Activated CD4-positive, CD25-positive, alpha-beta regulatory T cell treated with anti-CD3 and anti-CD28 coated beads, Interleukin-2, amount 50 U/mL, for 72 hours (primary cell): ENCODE data around the gene IGSF11.
"Not testable (repeated sequence)": the region's sequence is repeated elsewhere in the genome, so short reads cannot be mapped to it uniquely, and the experiment has no call there.

Experiments
- DNase-seq: peaks from one replicate; pipeline ENCODE4 v3.0.0; 2021

IGSF11 gene, protein sequence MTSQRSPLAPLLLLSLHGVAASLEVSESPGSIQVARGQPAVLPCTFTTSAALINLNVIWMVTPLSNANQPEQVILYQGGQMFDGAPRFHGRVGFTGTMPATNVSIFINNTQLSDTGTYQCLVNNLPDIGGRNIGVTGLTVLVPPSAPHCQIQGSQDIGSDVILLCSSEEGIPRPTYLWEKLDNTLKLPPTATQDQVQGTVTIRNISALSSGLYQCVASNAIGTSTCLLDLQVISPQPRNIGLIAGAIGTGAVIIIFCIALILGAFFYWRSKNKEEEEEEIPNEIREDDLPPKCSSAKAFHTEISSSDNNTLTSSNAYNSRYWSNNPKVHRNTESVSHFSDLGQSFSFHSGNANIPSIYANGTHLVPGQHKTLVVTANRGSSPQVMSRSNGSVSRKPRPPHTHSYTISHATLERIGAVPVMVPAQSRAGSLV

DNA sequence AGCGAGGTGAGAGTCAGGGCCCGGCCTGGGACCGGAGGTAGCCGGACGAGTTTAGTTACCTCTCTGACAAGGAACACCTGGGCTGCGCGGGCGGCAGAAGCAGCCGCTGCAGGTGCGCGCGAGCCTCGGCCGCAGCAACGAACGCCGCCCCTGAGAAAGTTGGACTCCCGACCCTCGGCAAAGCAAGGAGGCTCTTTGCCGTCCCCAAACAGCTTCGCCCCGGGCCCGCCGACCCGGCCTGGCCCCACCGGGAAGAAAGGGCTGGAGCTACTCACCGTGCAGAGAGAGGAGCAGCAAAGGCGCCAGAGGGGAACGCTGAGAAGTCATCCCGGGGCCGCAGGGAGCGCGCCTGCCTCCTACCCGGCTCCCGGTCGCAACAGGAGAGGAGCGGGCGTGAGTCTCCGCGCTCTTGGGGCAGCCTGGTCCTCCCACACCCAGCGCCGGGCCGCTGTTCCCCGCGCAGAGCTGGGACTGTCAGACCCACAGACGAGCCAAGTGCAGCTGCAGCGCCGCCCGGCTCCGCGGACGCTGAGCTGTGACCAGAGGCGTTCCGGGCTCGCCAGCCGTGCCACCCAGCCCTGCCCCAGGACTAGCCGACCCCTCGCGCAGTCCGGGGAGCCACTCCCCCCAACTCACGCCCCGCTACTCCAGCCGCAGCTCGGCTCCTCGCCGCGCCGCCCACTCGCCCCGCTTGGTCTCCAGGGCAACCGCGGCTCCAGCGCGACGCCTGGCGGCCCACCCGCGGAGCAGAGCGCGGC, at the start of gene IGSF11:
TSS of gene IGSF11 (minus strand) at position 591 of the 758 bp plus-strand sequence. CDS start at position 327, 264 bp downstream.
- peak; percentile 51 for DNase-seq

DNA sequence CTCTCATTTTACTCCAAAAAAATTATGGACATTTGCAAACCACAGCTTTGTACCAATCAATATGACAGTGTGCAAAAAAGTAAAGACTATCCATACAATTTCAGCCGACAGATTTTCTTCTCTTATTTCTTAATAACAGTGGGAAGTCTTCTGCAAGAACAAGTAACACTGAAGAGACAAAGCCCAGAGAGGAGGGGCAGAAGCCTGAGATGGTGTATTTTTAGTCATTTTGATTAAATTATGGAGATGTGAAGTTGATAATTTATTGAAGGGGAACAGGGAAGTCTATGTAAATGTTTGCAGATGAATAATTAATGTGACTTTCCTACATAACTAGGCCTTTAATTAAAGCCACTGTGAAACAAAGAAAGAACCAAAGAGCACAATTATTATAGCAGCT, 45.7 kb upstream of the IGSF11 start:
- DNase-seq, result no peak

DNA sequence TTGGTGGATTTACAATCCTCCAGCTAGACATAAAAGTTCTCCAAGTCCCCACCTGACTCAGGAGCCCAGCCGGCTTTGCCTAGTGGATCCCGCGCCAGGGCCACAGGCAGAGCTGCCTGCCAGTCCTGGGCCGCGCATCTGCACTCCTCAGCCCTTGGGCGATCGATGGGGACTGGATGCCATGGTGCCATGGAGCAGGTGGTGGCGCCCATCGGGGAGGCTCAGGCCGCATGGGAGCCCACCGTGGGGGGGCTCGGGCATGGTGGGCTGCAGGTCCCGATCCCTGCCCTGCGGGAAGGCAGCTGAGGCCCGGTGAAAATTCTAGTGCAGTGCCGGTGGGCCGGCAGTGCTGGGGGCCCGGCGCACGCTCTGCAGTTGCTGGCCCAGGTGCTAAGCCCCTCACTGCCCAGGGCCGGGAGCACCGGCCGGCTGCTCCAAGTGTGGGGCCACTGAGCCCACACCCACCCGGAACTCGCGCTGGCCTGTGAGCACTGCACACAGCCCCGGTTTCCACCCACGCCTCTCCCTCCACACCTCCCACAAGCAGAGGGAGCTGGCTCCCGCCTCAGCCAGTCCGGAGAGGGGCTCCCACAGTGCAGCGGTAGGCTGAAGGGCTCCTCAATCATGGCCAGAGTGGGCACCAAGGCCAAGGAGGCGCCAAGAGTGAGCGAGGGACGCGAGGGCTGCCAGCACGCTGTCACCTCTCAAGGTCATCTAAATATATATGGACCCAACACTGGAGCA, 38.8 kb upstream of the IGSF11 start:
- no peak for DNase-seq

DNA sequence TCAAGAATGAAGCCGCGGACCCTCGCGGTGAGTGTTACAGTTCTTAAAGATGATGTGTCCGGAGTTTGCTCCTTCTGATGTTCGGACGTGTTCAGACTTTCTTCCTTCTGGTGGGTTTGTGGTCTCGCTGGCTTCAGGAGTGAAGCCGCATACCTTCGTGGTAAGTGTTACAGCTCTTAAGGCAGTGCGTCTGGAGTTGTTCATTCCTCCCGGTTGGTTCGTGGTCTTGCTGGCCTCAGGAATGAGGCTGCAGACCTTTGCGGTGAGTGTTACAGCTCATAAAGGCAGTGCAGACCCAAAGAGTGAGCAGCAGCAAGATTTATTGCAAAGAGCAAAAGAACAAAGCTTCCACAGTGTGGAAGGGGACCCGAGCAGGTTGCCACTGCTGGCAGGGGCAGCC, 37.8 kb upstream of the IGSF11 start:
- DNase-seq, result not testable (repeated sequence)

DNA sequence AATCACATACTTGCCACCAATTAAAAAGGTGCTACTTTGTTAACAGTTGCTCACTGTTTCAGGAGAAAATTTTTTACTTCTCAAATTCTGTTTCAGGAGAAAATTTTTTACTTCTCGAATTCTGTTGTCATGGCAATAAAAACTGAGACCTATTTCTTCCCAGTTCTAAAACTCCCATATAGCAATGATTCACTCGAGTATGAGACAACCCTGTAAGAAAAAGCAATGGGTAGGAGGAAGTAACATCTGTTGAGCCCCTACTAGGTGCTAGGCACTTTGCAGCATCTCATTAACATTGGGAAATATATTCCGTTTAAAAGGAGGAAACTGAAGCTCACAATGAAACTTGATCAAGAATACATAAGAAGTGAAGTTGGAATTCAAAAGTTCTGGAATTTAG, 35.1 kb upstream of the IGSF11 start:
- no peak for DNase-seq

DNA sequence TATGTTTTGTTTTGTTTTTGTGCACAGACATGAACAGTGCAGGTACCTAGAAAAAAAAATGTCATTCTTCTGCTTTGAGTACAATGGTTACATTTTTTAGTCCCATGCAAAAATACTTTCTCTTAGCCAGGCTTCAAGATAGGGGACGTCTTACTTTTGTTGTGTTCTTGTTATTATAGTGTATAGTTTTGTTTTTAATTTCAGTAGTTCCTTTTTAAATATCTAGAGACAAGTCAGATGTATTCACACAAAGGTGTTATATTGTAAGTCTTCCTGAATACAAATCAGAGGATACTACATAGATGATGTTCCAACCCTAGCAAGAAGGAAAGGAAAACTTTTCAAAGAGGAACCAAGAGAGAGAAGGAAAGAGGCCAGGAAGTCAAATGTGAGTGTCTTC, 28.8 kb upstream of the IGSF11 start:
- no peak for DNase-seq

DNA sequence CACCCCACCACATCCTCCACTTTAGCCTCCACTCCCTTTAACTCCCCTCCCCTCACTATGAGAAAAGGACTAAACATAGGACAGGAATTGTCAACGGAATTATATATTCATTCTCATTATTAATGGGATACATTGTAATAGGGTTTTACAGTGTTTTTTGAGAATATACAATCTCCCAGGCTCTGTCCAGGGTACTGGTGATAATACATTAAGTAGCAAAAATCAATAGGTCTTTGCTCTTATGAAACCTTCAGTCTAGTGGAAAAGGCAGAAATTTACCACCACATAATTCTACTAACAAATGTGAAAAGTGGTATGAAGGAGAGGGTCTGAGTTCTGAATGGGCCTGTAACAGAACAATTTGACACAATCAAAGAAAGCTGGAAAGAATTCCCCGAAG, 28.2 kb upstream of the IGSF11 start:
- DNase-seq, result no peak

DNA sequence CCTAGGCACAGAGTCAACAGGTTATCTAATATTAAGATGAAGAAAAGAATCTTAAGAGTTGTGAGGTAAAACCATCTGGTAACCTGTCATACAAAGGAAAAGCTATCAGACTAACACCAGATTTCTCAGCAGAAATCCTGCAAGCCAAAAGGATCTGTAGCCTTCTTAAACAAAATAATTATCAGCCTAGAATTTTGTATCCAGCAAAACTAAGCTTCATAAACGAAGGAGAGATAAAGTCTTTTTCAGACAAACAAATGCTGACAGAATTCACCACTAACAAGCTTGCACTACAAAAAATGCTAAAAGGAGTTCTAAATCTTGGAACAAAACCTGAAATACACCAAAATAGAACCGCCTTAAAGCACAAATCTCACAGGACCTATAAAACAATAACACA, 9.9 kb upstream of the IGSF11 start:
- no peak for DNase-seq

DNA sequence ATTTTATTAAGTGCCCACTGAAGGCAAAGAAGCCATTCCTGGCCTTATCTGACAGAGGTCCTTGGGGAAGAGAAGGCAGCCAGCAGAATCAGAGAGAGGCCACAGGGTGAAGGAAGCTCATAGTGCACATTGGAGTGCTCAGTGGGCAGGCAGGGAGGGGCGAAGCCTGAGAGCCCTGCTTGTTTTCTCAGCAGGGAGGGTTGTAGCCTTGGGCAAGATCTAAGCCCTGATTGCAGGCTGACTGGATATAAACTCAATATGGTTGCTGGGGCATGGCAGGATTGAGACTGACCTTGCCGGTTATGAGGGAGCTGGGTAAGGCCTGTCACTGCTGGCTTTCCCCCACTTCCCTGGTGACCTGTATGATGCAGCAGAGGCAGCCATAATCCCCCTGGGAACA, 7.5 kb upstream of the IGSF11 start:
- DNase-seq, result no peak

DNA sequence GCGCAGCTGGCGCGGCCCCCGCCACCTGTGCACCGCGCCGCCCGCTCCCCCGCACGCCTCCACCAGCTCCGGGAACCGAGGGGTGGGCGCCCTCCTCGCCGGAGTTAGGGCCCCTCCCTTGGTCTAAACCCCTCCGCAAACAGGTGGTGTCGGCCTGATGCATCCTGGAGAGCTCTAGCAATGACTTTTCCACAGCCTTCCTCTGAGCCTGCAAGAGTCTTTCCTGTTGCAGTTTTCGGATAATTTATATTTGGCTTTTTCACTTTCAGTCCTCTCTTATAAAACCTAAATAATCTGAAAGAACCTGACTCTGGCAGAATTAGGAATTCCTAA, 334 bp upstream of the IGSF11 start:
- no peak for DNase-seq

DNA sequence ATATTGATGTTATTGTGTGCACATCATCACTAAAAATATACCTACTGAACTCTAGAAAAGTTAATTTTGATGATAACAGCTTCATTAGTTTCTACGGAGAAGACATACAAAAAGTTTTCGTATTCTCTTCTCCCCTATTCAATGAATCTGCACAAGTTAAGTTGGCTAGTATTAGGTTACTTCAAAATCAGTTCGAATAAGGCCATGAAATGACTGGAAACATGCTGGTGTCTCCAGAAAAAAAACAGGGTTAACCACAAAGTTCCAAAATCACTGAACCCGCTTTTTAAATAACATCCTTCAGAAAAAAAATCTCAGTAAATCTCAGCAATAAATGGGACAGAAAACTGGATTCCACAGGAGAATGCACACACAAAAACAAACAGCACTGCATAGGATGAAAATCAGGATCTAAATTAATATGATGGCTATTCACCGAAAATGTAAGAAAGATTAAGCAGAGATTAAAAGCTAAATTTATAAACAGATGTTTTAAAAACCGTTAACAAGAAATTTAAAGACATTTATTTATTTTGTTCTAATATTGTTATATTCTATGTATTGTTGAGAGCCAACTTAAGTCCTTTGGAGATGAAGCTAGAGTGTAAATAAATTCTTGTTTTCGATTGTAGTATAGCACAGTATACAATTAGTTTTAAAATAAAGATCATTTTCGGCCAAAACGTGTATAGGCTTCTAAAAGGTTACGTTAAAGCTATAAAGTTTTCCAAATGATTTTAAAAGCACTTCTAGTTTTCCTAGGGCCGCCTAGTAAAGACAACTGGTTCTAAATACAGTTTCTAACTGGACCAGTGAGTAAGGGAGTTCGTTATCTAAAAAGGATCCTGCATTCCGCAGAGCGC, 1.0 kb downstream of the IGSF11 start:
- DNase-seq, result no peak

DNA sequence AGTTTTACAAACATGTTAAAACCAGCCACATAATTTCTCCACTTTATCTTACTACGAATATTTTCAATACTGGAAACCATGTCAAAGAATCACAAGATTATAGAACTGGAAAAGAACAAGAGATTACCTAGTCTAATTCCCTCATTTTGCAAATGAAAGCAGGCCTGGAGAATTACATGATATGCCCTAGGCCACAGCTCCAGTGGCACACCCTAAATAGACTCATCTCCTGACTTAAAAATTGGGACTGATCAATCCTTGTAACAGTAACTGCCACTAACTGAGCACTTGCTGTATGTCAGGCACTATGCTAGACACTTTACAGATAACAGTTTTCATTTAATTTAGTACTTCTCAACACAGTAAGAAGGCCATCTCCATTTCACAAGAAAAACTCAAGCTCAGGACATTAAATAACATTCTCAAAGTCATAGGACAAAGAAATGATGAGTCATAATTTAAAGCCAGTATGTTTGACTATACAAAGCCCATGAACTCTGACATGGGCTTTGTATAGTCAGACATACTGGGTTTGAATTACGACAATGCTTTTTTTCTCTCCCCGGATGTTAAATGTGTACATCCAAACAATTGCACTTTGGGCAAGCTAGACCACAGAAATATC, 9.4 kb downstream of the IGSF11 start:
- DNase-seq, result no peak

DNA sequence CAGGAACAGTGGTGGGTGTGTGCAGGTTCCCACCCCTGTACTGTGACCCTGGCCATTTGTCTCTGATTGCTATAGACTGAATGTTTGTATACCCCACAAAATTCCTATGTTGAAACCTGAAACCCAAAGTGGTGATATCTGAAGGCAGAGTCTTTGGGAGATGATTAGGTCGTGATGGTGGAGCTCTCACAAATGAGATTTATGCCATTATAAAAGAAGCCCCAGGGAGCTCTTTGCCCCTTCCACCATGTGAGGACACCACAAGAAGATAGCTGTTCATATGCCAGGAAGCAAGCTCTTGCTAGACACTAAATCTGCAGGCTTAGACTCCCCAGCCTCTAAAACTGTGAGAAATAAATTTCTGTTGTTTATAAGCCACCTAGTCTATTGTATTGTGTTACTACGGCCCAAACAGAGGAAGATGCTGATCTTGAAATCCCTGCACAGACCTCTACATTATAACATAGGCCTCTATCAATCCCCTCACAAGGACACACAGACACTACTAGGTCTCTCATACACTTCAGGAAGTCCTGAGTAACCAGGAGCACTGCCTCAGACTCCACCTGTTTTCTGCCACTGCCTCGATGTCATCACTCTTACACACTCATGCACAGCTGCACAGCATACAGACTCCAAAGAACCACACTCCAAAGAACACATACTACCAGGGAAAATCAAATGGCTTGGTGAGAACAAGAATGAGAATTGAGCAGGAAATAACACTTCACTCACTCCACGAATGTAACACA, 14.7 kb downstream of the IGSF11 start:
- DNase-seq, result no peak

DNA sequence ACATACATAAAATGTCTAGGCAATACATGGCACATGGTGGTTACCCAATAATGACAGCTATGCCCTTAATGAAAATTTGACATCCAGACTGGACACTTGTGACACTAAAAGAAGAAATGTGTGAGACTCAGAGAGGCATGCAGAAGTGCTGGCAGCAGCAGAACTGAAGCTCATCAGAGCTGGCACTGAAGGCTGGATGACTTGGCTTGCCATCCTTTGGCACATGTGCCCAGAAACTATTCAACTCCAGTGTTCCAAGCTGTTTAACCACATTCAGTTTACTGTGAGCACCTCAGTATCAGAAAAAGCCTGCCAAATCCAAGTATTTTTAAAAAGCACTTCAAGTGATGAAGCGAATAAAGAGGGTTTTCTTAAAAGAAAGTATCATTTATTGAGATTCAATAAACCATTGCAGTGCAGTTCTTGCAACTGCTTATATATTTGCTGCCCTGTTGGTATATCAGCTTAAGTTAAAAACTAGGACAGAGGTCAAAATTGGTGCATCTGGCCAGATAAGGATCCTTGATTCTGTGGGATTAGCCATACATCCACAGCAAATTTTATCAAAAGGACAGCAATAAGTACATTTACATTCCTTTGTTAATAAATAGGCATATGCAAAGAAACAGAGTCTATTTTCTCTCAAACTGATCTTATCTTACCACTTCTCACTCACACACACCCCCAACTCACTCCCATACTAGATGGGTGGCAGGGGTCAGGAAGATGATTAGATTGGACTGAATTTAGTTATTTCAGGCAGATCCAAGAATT, 15.8 kb downstream of the IGSF11 start:
- DNase-seq, result no peak

DNA sequence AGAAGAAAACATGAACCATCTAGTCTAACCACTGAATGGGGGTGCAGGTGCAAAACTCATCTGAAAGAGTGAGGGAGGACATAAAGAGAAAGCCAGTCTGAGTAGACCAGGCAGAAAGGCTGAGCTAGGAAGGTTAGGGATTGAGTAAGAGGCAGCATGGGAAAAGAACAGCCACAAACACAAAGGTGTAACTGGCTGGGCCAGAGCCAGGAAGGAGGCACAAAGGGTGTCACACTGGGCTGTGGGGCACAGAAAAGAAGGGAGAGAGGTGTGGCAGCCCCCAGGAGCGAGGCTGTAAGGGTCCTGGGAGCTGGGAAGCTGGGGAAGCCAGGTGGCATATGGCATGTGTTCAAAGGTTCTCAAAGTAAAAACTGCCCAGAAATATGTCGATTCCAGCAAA, 18.7 kb downstream of the IGSF11 start:
- no peak for DNase-seq

DNA sequence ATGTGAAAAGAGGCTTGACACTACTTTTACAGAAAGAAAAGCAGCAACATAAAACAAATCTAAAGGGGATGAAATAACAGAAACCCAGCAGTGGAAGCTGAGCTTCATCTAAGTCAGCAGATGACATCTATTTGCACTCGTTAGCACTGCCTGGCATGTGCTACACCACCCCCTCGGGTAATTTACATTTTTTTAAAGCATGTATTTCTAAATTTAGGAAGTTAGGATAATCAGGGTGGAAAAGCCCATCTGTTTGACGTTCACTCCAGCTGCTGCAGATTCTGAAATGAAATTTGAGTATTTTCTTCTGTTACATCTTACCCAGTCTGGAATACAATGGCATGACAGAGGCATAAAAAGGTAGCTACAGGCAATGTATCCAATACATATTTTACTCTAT, 20.7 kb downstream of the IGSF11 start:
- DNase-seq, result no peak

DNA sequence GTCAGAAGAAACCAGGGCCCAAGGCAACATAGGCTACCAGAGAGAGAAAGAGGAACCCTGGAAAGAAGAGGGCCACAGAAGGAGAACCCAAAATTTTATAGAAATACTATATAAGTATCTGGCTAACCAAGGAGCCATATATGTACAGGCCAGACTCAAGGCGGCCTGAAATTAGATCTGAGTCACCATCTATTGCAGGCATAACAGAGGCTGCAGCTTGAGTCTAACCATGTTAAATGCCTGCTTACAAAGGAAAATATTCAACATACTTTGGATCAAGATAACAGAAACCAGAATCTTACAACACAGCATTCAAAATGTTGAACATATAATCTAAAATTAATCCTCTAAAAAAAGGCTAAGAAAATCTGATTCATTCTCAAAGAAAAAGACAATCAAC, 23.1 kb downstream of the IGSF11 start:
- no peak for DNase-seq

DNA sequence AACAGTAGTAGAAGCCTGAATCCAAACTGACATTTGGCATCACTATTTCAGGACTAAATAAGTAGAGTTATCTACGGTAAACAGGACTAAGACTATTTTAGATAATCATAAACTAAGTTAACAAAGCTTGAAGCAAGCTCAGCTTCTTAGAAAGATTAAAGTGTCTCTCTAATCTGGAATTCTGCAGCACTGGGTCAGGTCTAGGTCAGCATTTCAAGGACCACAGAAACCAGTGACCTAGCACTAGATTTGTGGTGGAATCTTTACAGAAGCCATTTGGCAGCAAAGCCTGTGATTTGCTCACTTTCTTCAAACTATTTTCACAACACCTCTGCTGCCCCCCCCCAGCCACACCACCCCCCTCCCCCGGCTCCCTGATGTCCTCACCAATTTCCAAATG, 37.5 kb downstream of the IGSF11 start:
- no peak for DNase-seq

DNA sequence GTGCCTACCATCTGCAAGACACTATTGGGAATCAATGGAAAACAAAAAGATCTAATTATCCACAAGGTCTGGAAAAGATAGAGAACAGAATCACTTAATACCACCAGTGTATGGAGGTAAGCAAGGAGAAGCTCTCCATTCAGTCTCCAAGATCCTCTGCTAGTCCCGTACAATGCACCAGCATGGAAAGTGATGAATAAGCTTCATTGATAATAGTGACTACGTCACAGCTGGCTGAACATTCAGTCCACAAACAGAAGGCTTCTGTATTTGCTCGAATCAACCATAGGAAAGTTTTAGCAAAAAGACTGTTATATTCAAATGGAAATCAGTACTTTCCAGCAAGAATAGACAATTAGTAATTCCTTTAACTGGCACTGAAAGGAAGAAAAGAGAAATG, 42.9 kb downstream of the IGSF11 start:
- DNase-seq, result no peak

DNA sequence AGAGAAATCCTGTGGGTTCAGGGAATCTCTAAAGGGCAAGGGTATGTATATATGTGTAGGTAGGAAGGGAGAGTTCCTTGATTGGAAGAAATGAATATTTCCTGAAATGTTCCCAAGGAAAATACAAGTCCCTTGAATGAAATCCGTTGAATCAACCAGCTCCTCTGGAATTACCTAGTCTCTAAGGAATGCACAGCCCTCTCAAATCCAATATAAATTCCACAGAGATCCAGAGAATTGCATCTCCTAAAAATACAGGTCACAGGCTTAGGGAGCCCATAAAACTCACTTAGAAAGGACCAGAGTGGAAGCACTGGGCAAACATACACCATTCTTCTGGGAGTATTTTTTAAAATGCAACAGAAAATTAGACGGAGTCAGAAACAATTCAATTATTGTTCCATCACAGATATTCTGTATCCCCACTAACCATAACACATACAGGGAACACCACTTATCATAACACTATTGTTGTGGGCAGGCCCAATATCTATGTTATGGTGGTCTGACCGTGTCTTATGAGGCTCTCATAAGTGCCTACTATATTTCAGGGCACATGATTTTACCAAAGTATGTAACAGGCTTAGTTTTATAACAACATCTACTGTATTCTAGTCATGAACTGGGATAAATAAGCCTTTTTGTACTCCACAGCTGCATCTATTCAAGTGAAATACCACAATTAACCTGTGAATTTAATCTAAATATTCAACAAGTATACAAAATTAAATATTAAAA, 43.7 kb downstream of the IGSF11 start:
- DNase-seq, result no peak
